HEK293 (cell line): ENCODE measurements around the gene ZNF354C.
A peak's percentile ranks its signal among the peaks of the same experiment; 100 is the strongest.

Experiments
- BCL11B ChIP-seq: fragments of 450-650 bp; formaldehyde crosslinking; IDR thresholded peaks from 2 replicates; pipeline ENCODE4 v1.5.1; 2016; ENCODE audit warnings: low read depth, missing biosample characterization, missing genetic modification characterization
- EGR2 ChIP-seq: fragments of 450-650 bp; formaldehyde crosslinking; IDR thresholded peaks from 2 replicates; pipeline ENCODE4 v1.5.1; 2016; ENCODE audit warnings: low read depth, missing biosample characterization, missing genetic modification characterization
- FEZF1 ChIP-seq: fragments of 450-650 bp; formaldehyde crosslinking; IDR thresholded peaks from 2 replicates; pipeline ENCODE4 v1.5.1; 2016; ENCODE audit warnings: missing biosample characterization, missing genetic modification characterization
- GLIS2 ChIP-seq: fragments of 450-650 bp; formaldehyde crosslinking; IDR thresholded peaks from 2 replicates; pipeline ENCODE4 v1.5.1; 2016; ENCODE audit warnings: missing biosample characterization, missing genetic modification characterization
- HOXA7 ChIP-seq: sonication (generic); formaldehyde crosslinking; IDR thresholded peaks from 2 replicates; pipeline ENCODE4 v1.8.1; 2022; ENCODE audit warnings: missing genetic modification reagents, borderline replicate concordance
- IKZF3 ChIP-seq: fragments of 450-650 bp; IDR thresholded peaks from 2 replicates; pipeline ENCODE4 v1.5.0; 2018; ENCODE audit warnings: missing biosample characterization, mild to moderate bottlenecking, missing genetic modification characterization, moderate library complexity
- KLF1 ChIP-seq: fragments of 450-650 bp; formaldehyde crosslinking; IDR thresholded peaks from 2 replicates; pipeline ENCODE4 v1.5.1; 2016; ENCODE audit warnings: missing biosample characterization, missing genetic modification characterization
- KLF16 ChIP-seq: fragments of 450-650 bp; formaldehyde crosslinking; IDR thresholded peaks from 2 replicates; pipeline ENCODE4 v1.5.1; 2017; ENCODE audit warnings: missing biosample characterization, missing genetic modification characterization
- MEIS1 ChIP-seq: sonication (generic); formaldehyde crosslinking; IDR thresholded peaks from 2 replicates; pipeline ENCODE4 v1.8.1; 2022; ENCODE audit warnings: missing genetic modification reagents, mild to moderate bottlenecking, borderline replicate concordance
- SP2 ChIP-seq: fragments of 450-650 bp; formaldehyde crosslinking; IDR thresholded peaks from 2 replicates; pipeline ENCODE4 v1.5.1; 2016; ENCODE audit warnings: missing biosample characterization, missing genetic modification characterization
- ZBTB21 ChIP-seq: fragments of 450-650 bp; formaldehyde crosslinking; IDR thresholded peaks from 2 replicates; pipeline ENCODE4 v1.5.1; 2017; ENCODE audit warnings: missing biosample characterization, missing genetic modification characterization
- ZBTB6 ChIP-seq: fragments of 450-650 bp; formaldehyde crosslinking; IDR thresholded peaks from 2 replicates; pipeline ENCODE4 v1.5.1; 2017; ENCODE audit warnings: missing biosample characterization, missing genetic modification characterization
- ZBTB7A ChIP-seq: fragments of 450-650 bp; formaldehyde crosslinking; IDR thresholded peaks from 2 replicates; pipeline ENCODE4 v1.5.1; 2016; ENCODE audit warnings: low read depth, missing biosample characterization, missing genetic modification characterization
- ZBTB8A ChIP-seq: fragments of 450-650 bp; formaldehyde crosslinking; IDR thresholded peaks from 2 replicates; pipeline ENCODE4 v1.5.1; 2016; ENCODE audit warnings: missing biosample characterization, missing genetic modification characterization
- ZFHX2 ChIP-seq: fragments of 450-650 bp; formaldehyde crosslinking; conservative IDR thresholded peaks from 2 replicates; pipeline ENCODE4 v1.5.1; 2016; ENCODE audit warnings: missing biosample characterization, missing genetic modification characterization
- ZFP37 ChIP-seq: fragments of 450-650 bp; formaldehyde crosslinking; IDR thresholded peaks from 2 replicates; pipeline ENCODE4 v1.5.1; 2016; ENCODE audit warnings: missing biosample characterization, missing genetic modification characterization
- ZNF133 ChIP-seq: fragments of 450-650 bp; formaldehyde crosslinking; IDR thresholded peaks from 2 replicates; pipeline ENCODE4 v1.5.1; 2016; ENCODE audit warnings: missing biosample characterization, missing genetic modification characterization
- ZNF138 ChIP-seq: fragments of 450-650 bp; formaldehyde crosslinking; IDR thresholded peaks from 2 replicates; pipeline ENCODE4 v1.5.1; 2016; ENCODE audit warnings: missing biosample characterization, missing genetic modification characterization, borderline replicate concordance
- ZNF155 ChIP-seq: fragments of 450-650 bp; formaldehyde crosslinking; IDR thresholded peaks from 2 replicates; pipeline ENCODE4 v1.5.1; 2016; ENCODE audit warnings: missing biosample characterization, missing genetic modification characterization
- ZNF175 ChIP-seq: fragments of 450-650 bp; formaldehyde crosslinking; IDR thresholded peaks from 2 replicates; pipeline ENCODE4 v1.5.1; 2016; ENCODE audit warnings: missing biosample characterization, missing genetic modification characterization
- ZNF221 ChIP-seq: fragments of 450-650 bp; formaldehyde crosslinking; IDR thresholded peaks from 2 replicates; pipeline ENCODE4 v1.5.1; 2017; ENCODE audit warnings: missing biosample characterization, missing genetic modification characterization, borderline replicate concordance
- ZNF248 ChIP-seq: fragments of 450-650 bp; formaldehyde crosslinking; IDR thresholded peaks from 2 replicates; pipeline ENCODE4 v1.5.1; 2017; ENCODE audit warnings: missing biosample characterization, missing genetic modification characterization
- ZNF302 ChIP-seq: fragments of 450-650 bp; formaldehyde crosslinking; IDR thresholded peaks from 2 replicates; pipeline ENCODE4 v1.5.1; 2016; ENCODE audit warnings: missing biosample characterization, missing genetic modification characterization, low read depth
- ZNF311 ChIP-seq: fragments of 450-650 bp; formaldehyde crosslinking; IDR thresholded peaks from 2 replicates; pipeline ENCODE4 v1.5.1; 2017; ENCODE audit warnings: missing biosample characterization, missing genetic modification characterization, borderline replicate concordance
- ZNF37A ChIP-seq: fragments of 450-650 bp; IDR thresholded peaks from 2 replicates; pipeline ENCODE4 v1.5.1; 2018; ENCODE audit warnings: missing biosample characterization, missing genetic modification characterization
- ZNF391 ChIP-seq: fragments of 450-650 bp; formaldehyde crosslinking; IDR thresholded peaks from 2 replicates; pipeline ENCODE4 v1.5.1; 2016; ENCODE audit warnings: low read depth, missing biosample characterization, missing genetic modification characterization, borderline replicate concordance
- ZNF398 ChIP-seq: fragments of 450-650 bp; formaldehyde crosslinking; IDR thresholded peaks from 2 replicates; pipeline ENCODE4 v1.5.1; 2017; ENCODE audit warnings: missing biosample characterization, missing genetic modification characterization
- ZNF404 ChIP-seq: fragments of 450-650 bp; formaldehyde crosslinking; IDR thresholded peaks from 2 replicates; pipeline ENCODE4 v1.5.1; 2017; ENCODE audit warnings: missing biosample characterization, missing genetic modification characterization
- ZNF416 ChIP-seq: fragments of 450-650 bp; formaldehyde crosslinking; IDR thresholded peaks from 2 replicates; pipeline ENCODE4 v1.5.1; 2016; ENCODE audit warnings: missing biosample characterization, missing genetic modification characterization
- ZNF521 ChIP-seq: fragments of 450-650 bp; formaldehyde crosslinking; IDR thresholded peaks from 2 replicates; pipeline ENCODE4 v1.5.1; 2017; ENCODE audit warnings: missing biosample characterization, mild to moderate bottlenecking, missing genetic modification characterization
- ZNF548 ChIP-seq: fragments of 450-650 bp; formaldehyde crosslinking; IDR thresholded peaks from 2 replicates; pipeline ENCODE4 v1.5.1; 2016; ENCODE audit warnings: missing biosample characterization, missing genetic modification characterization
- ZNF560 ChIP-seq: fragments of 450-650 bp; formaldehyde crosslinking; IDR thresholded peaks from 2 replicates; pipeline ENCODE4 v1.5.1; 2017; ENCODE audit warnings: missing biosample characterization, missing genetic modification characterization, borderline replicate concordance
- ZNF571 ChIP-seq: fragments of 450-650 bp; formaldehyde crosslinking; IDR thresholded peaks from 2 replicates; pipeline ENCODE4 v1.5.0; 2017; ENCODE audit warnings: missing biosample characterization, missing genetic modification characterization
- ZNF658 ChIP-seq: fragments of 450-650 bp; formaldehyde crosslinking; IDR thresholded peaks from 2 replicates; pipeline ENCODE4; 2016; ENCODE audit warnings: missing biosample characterization, missing genetic modification characterization
- ZNF747 ChIP-seq: fragments of 450-650 bp; formaldehyde crosslinking; IDR thresholded peaks from 2 replicates; pipeline ENCODE4 v1.5.1; 2016; ENCODE audit warnings: missing biosample characterization, missing genetic modification characterization
- ZNF785 ChIP-seq: fragments of 450-650 bp; formaldehyde crosslinking; IDR thresholded peaks from 2 replicates; pipeline ENCODE4 v1.5.1; 2016; ENCODE audit warnings: missing biosample characterization, missing genetic modification characterization
- ZNF830 ChIP-seq: fragments of 450-650 bp; IDR thresholded peaks from 2 replicates; pipeline ENCODE4 v1.5.0; 2018; ENCODE audit warnings: missing biosample characterization, missing genetic modification characterization, low read depth, mild to moderate bottlenecking, moderate library complexity
- ZNF837 ChIP-seq: fragments of 450-650 bp; formaldehyde crosslinking; IDR thresholded peaks from 2 replicates; pipeline ENCODE4 v1.5.1; 2016; ENCODE audit warnings: missing biosample characterization, missing genetic modification characterization
- ZSCAN23 ChIP-seq: fragments of 450-650 bp; formaldehyde crosslinking; IDR thresholded peaks from 2 replicates; pipeline ENCODE4 v1.5.1; 2016; ENCODE audit warnings: missing biosample characterization, missing genetic modification characterization
- ZSCAN30 ChIP-seq: fragments of 450-650 bp; IDR thresholded peaks from 2 replicates; pipeline ENCODE4 v1.5.1; 2018; ENCODE audit warnings: missing biosample characterization, mild to moderate bottlenecking, missing genetic modification characterization, moderate library complexity
- TF ChIP-seq, protein P1 (sequence below): fragments of 450-650 bp; formaldehyde crosslinking; IDR thresholded peaks from 2 replicates; pipeline ENCODE4 v1.5.1; 2016; ENCODE audit warnings: missing biosample characterization, missing genetic modification characterization

Gene ZNF354C

GRCh38 chr5:179023528-179024189 is 36.5 kb upstream of the ZNF354C start, which contains the start of gene ZNF879 (continued):
- TF ChIP-seq ZNF133 (tag by site-specific recombination) (no peak), ZNF747 (tag by site-specific recombination) (no peak), ZNF175 (tag by site-specific recombination) (no peak), ZNF155 (tag by site-specific recombination) (no peak), ZNF416 (no peak), ZNF785 (tag by site-specific recombination) (no peak), FEZF1 (tag by site-specific recombination) (no peak), ZNF571 (tag by site-specific recombination) (no peak), ZNF221 (tag by site-specific recombination) (no peak), ZBTB21 (tag by site-specific recombination) (no peak), ZSCAN23 (tag by site-specific recombination) (no peak), ZNF138 (tag by site-specific recombination) (no peak), ZNF837 (no peak), SP2 (tag by site-specific recombination) (no peak; the same call in 1 of the 2 replicates), ZNF302 (no peak), MEIS1 (CRISPR knock-in tag) (no peak), ZNF830 (tag by site-specific recombination) (no peak), ZNF248 (no peak), ZBTB6 (tag by site-specific recombination) (peak; percentile 55), ZNF398 (tag by site-specific recombination) (no peak), ZBTB8A (tag by site-specific recombination) (peak; percentile 81), ZNF311 (tag by site-specific recombination) (no peak), ZFHX2 (tag by site-specific recombination) (no peak), ZNF560 (no peak), ZNF521 (no peak), HOXA7 (CRISPR knock-in tag) (no peak), GLIS2 (no peak), ZBTB7A (tag by site-specific recombination) (no peak), ZNF404 (tag by site-specific recombination) (no peak), ZSCAN30 (tag by site-specific recombination) (no peak), EGR2 (tag by site-specific recombination) (no peak), ZNF391 (tag by site-specific recombination) (no peak), ZNF658 (tag by site-specific recombination) (no peak), KLF16 (tag by site-specific recombination) (no peak), ZNF548 (tag by site-specific recombination) (no peak), ZFP37 (tag by site-specific recombination) (no peak), IKZF3 (tag by site-specific recombination) (no peak), ZNF37A (tag by site-specific recombination) (no peak), BCL11B (tag by site-specific recombination) (no peak), KLF1 (no peak)
- TF ChIP-seq, protein P1, sequence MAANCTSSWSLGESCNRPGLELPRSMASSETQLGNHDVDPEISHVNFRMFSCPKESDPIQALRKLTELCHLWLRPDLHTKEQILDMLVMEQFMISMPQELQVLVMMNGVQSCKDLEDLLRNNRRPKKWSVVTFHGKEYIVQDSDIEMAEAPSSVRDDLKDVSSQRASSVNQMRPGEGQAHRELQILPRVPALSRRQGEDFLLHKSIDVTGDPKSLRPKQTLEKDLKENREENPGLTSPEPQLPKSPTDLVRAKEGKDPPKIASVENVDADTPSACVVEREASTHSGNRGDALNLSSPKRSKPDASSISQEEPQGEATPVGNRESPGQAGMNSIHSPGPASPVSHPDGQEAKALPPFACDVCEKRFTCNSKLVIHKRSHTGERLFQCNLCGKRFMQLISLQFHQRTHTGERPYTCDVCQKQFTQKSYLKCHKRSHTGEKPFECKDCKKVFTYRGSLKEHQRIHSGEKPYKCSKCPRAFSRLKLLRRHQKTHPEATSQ: no peak
